NCI-H146 treated with DMSO at 0.1 percent for 48 hours (cell line): ENCODE data around the gene UVRAG.
"Not testable (repeated sequence)": the region's sequence is repeated elsewhere in the genome, so short reads cannot be mapped to it uniquely, and the experiment has no call there.

Source experiments
- DNase-seq: peaks from one replicate; lab custom pipeline; 2025; ENCODE audit not compliant: unreplicated experiment; lab: John Stamatoyannopoulos, UW

Gene UVRAG

DNA sequence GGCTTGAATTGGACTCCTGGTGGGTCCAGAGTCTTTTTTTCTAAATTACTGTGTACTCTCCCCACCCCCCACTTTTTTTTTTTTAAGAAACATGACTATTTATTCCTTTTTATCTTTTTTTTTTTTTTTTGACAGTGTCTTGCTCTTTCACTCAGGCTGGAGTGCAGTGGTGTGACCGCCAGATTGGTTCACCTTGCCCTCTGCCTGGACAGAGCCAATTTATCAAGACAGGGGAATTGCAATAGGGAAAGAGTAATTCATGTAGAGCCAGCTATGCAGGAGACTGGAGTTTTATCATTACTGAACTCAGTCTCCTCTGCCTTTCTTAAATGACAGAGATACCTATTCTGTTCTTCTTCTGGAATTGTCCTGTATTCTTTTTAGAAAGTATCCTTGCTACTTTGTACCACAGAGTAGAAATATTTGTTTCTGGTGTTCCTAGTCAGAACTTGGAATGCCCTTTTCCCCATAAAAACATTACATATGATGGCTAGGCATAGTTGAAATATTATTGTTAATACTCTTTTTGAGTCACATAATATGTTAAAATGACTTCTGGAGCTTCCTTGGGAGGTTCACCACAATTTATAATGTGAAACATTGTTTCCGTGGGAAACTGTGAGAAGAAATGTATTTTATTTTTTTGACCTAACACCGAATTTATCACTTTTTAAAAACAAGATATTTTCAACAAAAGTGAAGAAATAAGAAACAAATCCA lies 95.6 kb downstream of the UVRAG start:
- DNase-seq: no peak

GRCh38 chr11:75911459-75911858 lies 96.4 kb downstream of the UVRAG start:
- DNase-seq: no peak

GRCh38 chr11:75913984-75914383 lies 99.0 kb downstream of the UVRAG start:
- DNase-seq: no peak

- DNase-seq: no peak
These were observed 101.9 kb downstream of the UVRAG start for GRCh38 chr11:75916882-75917281.

- no peak for DNase-seq
These were observed 103.3 kb downstream of the UVRAG start for GRCh38 chr11:75918331-75918730.

GRCh38 chr11:75919525-75919924 lies 104.5 kb downstream of the UVRAG start:
- DNase-seq: no peak

DNA sequence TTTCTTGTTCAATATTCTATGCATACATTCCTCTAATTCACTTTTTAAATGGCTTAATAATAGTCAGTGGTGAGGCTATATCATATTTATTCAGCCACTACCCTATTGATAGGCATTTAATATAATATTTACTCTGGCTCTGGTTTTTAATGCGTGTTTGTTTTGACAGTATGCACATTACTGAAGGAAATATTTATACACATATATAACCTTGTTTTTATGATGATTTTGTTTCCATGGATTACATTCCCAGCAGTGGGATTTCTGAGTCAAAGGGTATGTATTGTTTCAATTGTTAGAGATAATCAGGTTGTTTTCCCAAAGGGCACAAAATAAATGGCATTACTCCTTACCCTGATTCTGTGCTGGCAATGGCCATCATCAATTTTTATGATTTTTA lies 105.8 kb downstream of the UVRAG start:
- DNase-seq: no peak

GRCh38 chr11:75921808-75922207 lies 106.8 kb downstream of the UVRAG start:
- DNase-seq: no peak

DNA sequence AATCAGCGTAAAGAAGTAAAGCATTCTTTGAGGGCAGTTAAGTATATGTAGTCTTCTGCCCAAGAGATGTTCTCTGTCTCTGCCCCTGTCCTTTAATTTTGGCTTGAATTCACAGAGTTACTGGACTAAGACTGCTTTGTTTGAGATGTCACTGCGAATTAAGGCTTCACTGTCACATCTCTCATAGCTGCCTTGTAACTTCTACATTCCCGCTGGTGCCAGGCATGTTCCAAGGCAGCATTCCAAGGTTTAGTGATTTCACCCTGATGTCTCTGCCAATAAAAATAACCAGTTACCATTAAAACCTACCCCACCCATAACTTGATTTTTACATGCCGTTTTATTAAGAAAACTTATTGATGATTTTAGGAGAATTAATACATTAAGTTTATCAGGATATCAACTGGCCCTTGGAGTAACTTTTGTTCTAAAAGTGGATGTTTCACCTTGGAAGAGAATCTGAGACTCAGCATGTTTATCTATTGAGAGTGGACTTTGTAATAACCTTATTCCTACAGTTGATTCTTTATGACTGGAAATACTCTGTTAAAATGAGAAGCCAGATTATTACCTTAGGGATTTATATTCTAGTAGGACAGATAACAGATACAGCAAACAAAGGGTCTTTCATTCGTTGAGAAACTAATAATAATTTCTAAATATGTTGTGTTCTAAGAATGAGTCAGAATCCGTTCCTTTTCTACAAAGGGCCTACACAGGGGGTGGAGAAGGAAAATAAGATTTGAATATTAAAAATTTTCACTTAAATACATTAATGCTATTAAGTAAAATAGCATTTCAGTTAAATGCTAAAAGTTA lies 110.2 kb downstream of the UVRAG start:
- DNase-seq: no peak

DNA sequence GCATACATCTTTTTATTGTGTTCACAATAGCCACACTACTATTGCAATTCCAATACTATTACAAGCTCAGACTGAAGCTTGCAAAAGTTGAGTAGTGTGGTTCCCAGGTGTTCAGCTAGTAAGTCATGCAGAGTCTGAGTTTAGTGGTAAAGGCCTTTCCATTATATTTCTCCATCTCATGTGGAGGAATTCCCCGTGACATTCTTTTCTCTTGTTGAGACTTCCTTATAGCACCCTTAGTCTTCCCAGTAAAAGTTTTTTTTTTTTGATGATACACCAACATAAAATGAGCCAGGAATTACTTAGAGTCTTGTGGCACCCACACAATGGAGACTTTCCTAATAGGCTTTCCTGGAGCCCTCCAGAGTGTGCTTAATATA lies 110.8 kb downstream of the UVRAG start:
- DNase-seq: no peak

- DNase-seq: no peak
These were observed 114.7 kb downstream of the UVRAG start for GRCh38 chr11:75929706-75930105.

- DNase-seq: no peak
These were observed 115.5 kb downstream of the UVRAG start for GRCh38 chr11:75930534-75930933.

GRCh38 chr11:75931124-75931523 lies 116.1 kb downstream of the UVRAG start:
- DNase-seq: no peak

GRCh38 chr11:75933736-75934135 lies 118.7 kb downstream of the UVRAG start:
- not testable (repeated sequence) for DNase-seq

GRCh38 chr11:75934851-75935250 lies 119.8 kb downstream of the UVRAG start:
- DNase-seq: no peak

DNA sequence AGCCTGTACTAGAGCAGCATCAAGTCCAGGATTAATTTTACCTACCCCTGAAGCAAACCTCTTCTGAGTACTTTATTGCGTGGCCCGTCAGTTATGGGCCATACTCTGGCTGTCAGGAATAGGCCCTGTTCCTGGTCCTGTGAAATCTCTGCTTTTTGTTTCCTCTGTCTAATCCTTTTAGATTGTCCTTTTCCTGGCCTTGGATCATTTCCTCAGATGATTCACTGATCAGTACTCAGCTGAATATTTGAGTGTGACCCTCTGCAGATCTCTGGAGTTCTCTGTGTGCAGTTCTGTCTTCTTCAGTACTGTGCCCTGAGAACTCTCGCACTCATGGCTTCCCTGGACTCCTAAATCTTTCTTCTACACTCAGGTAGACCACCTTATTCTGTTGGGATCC lies 123.5 kb downstream of the UVRAG start:
- no peak for DNase-seq

- no peak for DNase-seq
These were observed 124.5 kb downstream of the UVRAG start for GRCh38 chr11:75939516-75939915.

DNA sequence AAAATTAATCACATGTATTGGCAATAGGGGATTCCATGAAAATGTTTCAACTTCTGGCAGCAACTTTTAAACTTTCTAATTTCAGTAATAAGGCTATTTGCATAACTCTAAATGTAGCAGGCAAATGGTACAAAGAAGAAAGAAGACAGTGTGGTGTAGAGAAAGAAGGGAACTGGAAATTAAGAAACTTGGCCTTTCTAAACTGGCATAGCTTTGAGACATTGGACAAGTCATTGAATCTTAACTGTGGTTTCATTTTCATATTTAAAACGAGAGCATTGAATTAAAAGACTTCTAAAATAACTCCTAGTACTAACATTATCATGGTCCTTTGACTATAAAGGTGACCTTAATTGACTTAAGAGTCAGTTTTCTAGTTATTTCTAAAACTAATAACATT lies 125.0 kb downstream of the UVRAG start:
- DNase-seq: no peak

GRCh38 chr11:75940911-75941310 lies 125.9 kb downstream of the UVRAG start:
- no peak for DNase-seq

GRCh38 chr11:75944515-75944914 lies 129.5 kb downstream of the UVRAG start:
- DNase-seq: no peak

GRCh38 chr11:75945446-75945845 lies 130.4 kb downstream of the UVRAG start:
- DNase-seq: no peak

- no peak for DNase-seq
These were observed 130.9 kb downstream of the UVRAG start for GRCh38 chr11:75945947-75946346.
